B cell (primary cell): Measurements from ENCODE around the gene SLC25A25. TPM values are rescaled to one million over a fixed set of nuclear protein-coding genes. Genes with fewer than 3 reads are reported as not detected.

Experiments
- ATAC-seq: fragments of 200-7000 bp; cut with Tn5 transposase; one replicate; pipeline ENCODE4 v1.10.0; 2021; ENCODE audit warnings: low read depth, mild to moderate bottlenecking, moderate number of reproducible peaks, moderate library complexity
- CTCF ChIA-PET: fragments of 350-600 bp; sonication (Branson Sonifier 250); formaldehyde crosslinking; loops from one replicate; lab custom pipeline; 2021; ENCODE audit warnings: antibody characterized with exemption, inconsistent platforms; lab: Charles Lee
- POLR2A ChIA-PET: fragments of 350-600 bp; sonication (Branson Sonifier 250); formaldehyde crosslinking; loops from one replicate; lab custom pipeline; 2021; ENCODE audit warnings: antibody characterized with exemption; lab: Charles Lee
- DNase-seq: peaks from one replicate; pipeline ENCODE4 v3.0.0; 2013
- H2AFZ ChIP-seq: 2 replicates; pipeline ENCODE4 v1.6.1; 2012; ENCODE audit warnings: mild to moderate bottlenecking, low read depth, low read length; ENCODE audit not compliant: insufficient read depth, poor library complexity, severe bottlenecking
- H3K27ac ChIP-seq, 2 donors: 1 replicate in 1 of 2; 2 replicates in 1 of 2; pipeline ENCODE4 v1.5.1; 2012 to 2013; ENCODE audit warnings: low read length in 2 of 2, mild to moderate bottlenecking in 2 of 2, moderate library complexity in 1 of 2
- H3K27me3 ChIP-seq, 4 experiments: fragments of 200-600 bp in 1 of 4; sonication (generic) in 1 of 4; replicated peaks in 1 of 4; 1 replicate in 2 of 4; 2 replicates in 2 of 4; pipeline versions ENCODE4 v1.6.1 to v1.7.0; 2013 to 2016; ENCODE audit warnings: low read length in 3 of 4, mild to moderate bottlenecking in 2 of 4, mixed read lengths in 1 of 4, moderate library complexity in 1 of 4; ENCODE audit not compliant: insufficient read depth in 4 of 4, control insufficient read depth in 3 of 4; ENCODE audit errors: control extremely low read depth in 1 of 4
- H3K36me3 ChIP-seq, 2 experiments: replicated peaks in 1 of 2; 1 replicate in 1 of 2; 2 replicates in 1 of 2; pipeline versions ENCODE4 v1.6.1 to v1.7.1; 2013; ENCODE audit warnings: low read length in 1 of 2; ENCODE audit not compliant: insufficient read depth in 2 of 2, control insufficient read depth in 1 of 2; ENCODE audit errors: control extremely low read depth in 1 of 2, extremely low read depth in 1 of 2
- H3K4me1 ChIP-seq, 2 donors: fragments of 200-600 bp in 1 of 2; sonication (generic) in 1 of 2; 1 replicate in 1 of 2; 2 replicates in 1 of 2; pipeline versions ENCODE4 v1.5.1 to v1.6.1; 2013 to 2017; ENCODE audit warnings: low read length in 2 of 2; ENCODE audit not compliant: control insufficient read depth in 2 of 2, insufficient read depth in 2 of 2
- H3K4me2 ChIP-seq: replicated peaks from 2 replicates; pipeline ENCODE3; 2012; ENCODE audit warnings: mild to moderate bottlenecking, low read depth, low read length; ENCODE audit not compliant: poor library complexity, severe bottlenecking
- H3K4me3 ChIP-seq, 5 experiments: fragments of 200-600 bp in 1 of 5; sonication (generic) in 1 of 5; 1 replicate in 3 of 5; 2 replicates in 2 of 5; pipeline versions ENCODE4 v1.5.1 to v1.7.0; 2011 to 2016; ENCODE audit warnings: low read length in 4 of 5, mild to moderate bottlenecking in 4 of 5, low read depth in 2 of 5, control low read depth in 1 of 5, moderate library complexity in 1 of 5; ENCODE audit not compliant: insufficient read depth in 1 of 5; ENCODE audit errors: control extremely low read depth in 1 of 5, extremely low read depth in 1 of 5
- H3K79me2 ChIP-seq: fragments of 200-600 bp; sonication (generic); one replicate; pipeline ENCODE4 v1.6.0; 2016; ENCODE audit warnings: low read length; ENCODE audit not compliant: control insufficient read depth, insufficient read depth
- H3K9ac ChIP-seq: fragments of 200-600 bp; sonication (generic); 2 replicates; pipeline ENCODE4 v1.6.1; 2017; ENCODE audit warnings: mild to moderate bottlenecking, low read length, moderate library complexity
- H3K9me3 ChIP-seq, 3 donors: one replicate each; pipeline versions ENCODE4 v1.6.1 to v1.7.1; 2013; ENCODE audit warnings: low read length in 2 of 3; ENCODE audit not compliant: control insufficient read depth in 2 of 3, insufficient read depth in 1 of 3; ENCODE audit errors: control extremely low read depth in 1 of 3
- H4K20me1 ChIP-seq: 2 replicates; pipeline ENCODE4 v1.6.0; 2012; ENCODE audit warnings: mild to moderate bottlenecking, low read length; ENCODE audit not compliant: insufficient read depth, control insufficient read depth, poor library complexity, severe bottlenecking
- H3K27ac Mint-ChIP-seq: one replicate; pipeline ENCODE4 v1.8.0; 2021; ENCODE audit warnings: mixed read lengths
- H3K27me3 Mint-ChIP-seq: one replicate; pipeline ENCODE4 v1.8.0; 2021; ENCODE audit warnings: mixed read lengths
- H3K4me1 Mint-ChIP-seq: one replicate; pipeline ENCODE4 v1.8.0; 2021; ENCODE audit warnings: mixed read lengths
- H3K4me3 Mint-ChIP-seq: one replicate; pipeline ENCODE4 v1.8.0; 2021; ENCODE audit warnings: mixed read lengths
- H3K9me3 Mint-ChIP-seq: one replicate; pipeline ENCODE4 v1.8.0; 2022; ENCODE audit warnings: mixed read lengths; ENCODE audit not compliant: insufficient read depth
- EZH2 ChIP-seq: IDR thresholded peaks from 2 replicates; pipeline ENCODE4 v1.6.1; 2012; ENCODE audit warnings: borderline replicate concordance, low read depth, mild to moderate bottlenecking, moderate library complexity, low read length; ENCODE audit not compliant: insufficient read depth, poor library complexity, severe bottlenecking
- WGBS: methylation state at CpG from one replicate; pipeline ENCODE4 v1.1.5; 2013; ENCODE audit warnings: missing lambda C conversion rate; ENCODE audit not compliant: insufficient coverage; 5-methylcytosine and 5-hydroxymethylcytosine counted together
- intact Hi-C: fragments of 100-400 bp; cut with micrococcal nuclease; formaldehyde crosslinking; loops from one replicate; pipeline ENCODE4 v1.10.0; 2022
- polyA plus RNA-seq: library from polyadenylated mRNA; depleted of rRNA; stranded (reverse); fragments of >200 nt; gene quantifications from 2 replicates; pipeline ENCODE4 v1.2.3, GENCODE V29; 2012
- total RNA-seq, 2 donors: library from RNA; stranded (reverse); fragments of 120-200 nt in 1 of 2; gene quantifications; 1 replicate in 1 of 2; 2 replicates in 1 of 2; pipeline versions ENCODE4 v1.2.3 to v1.2.4, GENCODE V29; 2013 to 2022
- TF ChIP-seq, protein P1 (sequence below): fragments of 200-600 bp; IDR thresholded peaks from one replicate; pipeline ENCODE4 v1.8.0; 2022; ENCODE audit warnings: antibody characterized with exemption, mild to moderate bottlenecking

Gene SLC25A25
- total and polyA plus RNA-seq, 2 donors (not counting 1 experiment from before 2014, with no cell fraction given), result 12.1 to 18.6 TPM

DNA sequence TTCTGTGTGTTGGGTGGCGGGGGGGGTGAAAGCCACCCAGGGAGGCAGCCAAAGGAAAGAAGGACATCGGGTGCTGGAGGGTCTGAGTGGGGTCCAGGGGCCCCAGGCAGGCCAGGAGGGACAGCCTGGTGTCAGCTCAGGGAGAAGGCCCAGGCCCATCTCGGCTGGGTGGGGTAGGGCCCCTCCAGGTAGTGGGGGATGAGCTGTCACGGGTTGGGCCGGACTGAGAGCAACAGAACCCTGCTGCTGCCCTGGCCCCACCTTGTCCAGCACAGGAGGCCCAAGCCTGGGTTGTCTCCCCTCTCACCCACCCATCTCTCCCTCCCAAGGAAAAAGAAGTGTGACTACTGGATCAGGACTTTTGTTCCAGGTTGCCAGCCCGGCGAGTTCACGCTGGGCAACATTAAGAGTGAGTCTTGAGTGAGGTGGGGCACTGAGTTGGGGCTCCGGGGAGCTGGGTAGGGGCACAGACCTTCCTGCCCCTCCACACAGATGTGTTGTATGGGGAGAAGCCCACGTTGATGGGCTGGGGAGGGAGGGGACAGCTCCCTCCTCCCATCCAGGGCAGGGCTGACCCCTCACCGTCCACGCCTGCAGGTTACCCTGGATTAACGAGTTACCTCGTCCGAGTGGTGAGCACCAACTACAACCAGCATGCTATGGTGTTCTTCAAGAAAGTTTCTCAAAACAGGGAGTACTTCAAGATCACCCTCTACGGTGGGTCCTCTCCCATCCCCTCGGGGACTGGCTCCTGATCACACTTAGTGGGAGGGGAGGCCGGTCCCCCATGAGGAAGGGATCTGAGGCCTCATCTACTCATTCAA lies 83.5 kb downstream of the SLC25A25 start:
- DNase-seq, result no peak
- Histone ChIP-seq H3K4me3 (no peak overlapping the region), H3K4me1 (no peaks in the 10 kb centered on the region), H2AFZ (no peak overlapping the region), H3K9ac (no peak overlapping the region), H3K9me3 (no peaks in the 10 kb centered on the region), H3K36me3 (no peaks in the 10 kb centered on the region), H3K27ac (no peak overlapping the region), H3K79me2 (no peaks in the 10 kb centered on the region), H3K4me2 (no peak overlapping the region), H4K20me1 (no peaks in the 10 kb centered on the region), H3K27me3 (no peaks in the 10 kb centered on the region)
- WGBS, result 94% methylated on average over 7 of the region's 18 CpGs
- H3K27ac Mint-ChIP-seq, result peak overlapping the region; percentile 37
- TF ChIP-seq, protein P1, sequence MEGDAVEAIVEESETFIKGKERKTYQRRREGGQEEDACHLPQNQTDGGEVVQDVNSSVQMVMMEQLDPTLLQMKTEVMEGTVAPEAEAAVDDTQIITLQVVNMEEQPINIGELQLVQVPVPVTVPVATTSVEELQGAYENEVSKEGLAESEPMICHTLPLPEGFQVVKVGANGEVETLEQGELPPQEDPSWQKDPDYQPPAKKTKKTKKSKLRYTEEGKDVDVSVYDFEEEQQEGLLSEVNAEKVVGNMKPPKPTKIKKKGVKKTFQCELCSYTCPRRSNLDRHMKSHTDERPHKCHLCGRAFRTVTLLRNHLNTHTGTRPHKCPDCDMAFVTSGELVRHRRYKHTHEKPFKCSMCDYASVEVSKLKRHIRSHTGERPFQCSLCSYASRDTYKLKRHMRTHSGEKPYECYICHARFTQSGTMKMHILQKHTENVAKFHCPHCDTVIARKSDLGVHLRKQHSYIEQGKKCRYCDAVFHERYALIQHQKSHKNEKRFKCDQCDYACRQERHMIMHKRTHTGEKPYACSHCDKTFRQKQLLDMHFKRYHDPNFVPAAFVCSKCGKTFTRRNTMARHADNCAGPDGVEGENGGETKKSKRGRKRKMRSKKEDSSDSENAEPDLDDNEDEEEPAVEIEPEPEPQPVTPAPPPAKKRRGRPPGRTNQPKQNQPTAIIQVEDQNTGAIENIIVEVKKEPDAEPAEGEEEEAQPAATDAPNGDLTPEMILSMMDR, result no peak
- TF ChIP-seq EZH2, result no peak
- ChIA-PET CTCF (interaction anchor here (1.6 kb wide), 1 partner anchor 34 kb away, joined by 4 read pairs; no protein-coding TSS in a partner anchor), POLR2A (no interaction called here)
- H3K4me1 Mint-ChIP-seq, result no peaks in the 10 kb centered on the region
- H3K9me3 Mint-ChIP-seq, result no peaks in the 10 kb centered on the region
- no peak for ATAC-seq
- peaks cover 7% of the 10 kb centered on the region for H3K27me3 Mint-ChIP-seq
- intact Hi-C loops, result no loop called here
- no peak overlapping the region for H3K4me3 Mint-ChIP-seq
